Chondrocyte (in vitro differentiated cells): ENCODE results near the gene WARS2. TPM values are rescaled to one million over a fixed set of nuclear protein-coding genes. Genes with fewer than 3 reads are reported as not detected.

Experiments
- DNase-seq: peaks from one replicate; pipeline ENCODE4 v3.0.0; 2021; ENCODE audit warnings: mixed read lengths, low spot score
- H3K27ac Mint-ChIP-seq: one replicate; pipeline ENCODE4 v1.8.0; 2021; ENCODE audit warnings: mild to moderate bottlenecking, moderate library complexity, mixed read lengths; ENCODE audit not compliant: unreplicated experiment
- H3K27me3 Mint-ChIP-seq: 2 replicates; pipeline ENCODE4 v1.8.0; 2021; ENCODE audit warnings: low read depth, mixed read lengths
- H3K36me3 Mint-ChIP-seq: 2 replicates; pipeline ENCODE4 v1.8.0; 2021; ENCODE audit warnings: low read depth, mixed read lengths
- H3K4me1 Mint-ChIP-seq: 2 replicates; pipeline ENCODE4 v1.8.0; 2021; ENCODE audit warnings: low read depth, mild to moderate bottlenecking, mixed read lengths
- H3K4me3 Mint-ChIP-seq: one replicate; pipeline ENCODE4 v1.8.0; 2021; ENCODE audit warnings: mild to moderate bottlenecking, moderate library complexity, mixed read lengths; ENCODE audit not compliant: unreplicated experiment
- H3K9me3 Mint-ChIP-seq: 2 replicates; pipeline ENCODE4 v1.8.0; 2021; ENCODE audit warnings: low read depth, mixed read lengths
- total RNA-seq: library from RNA; stranded (reverse); gene quantifications from 3 replicates; pipeline ENCODE4 v1.2.1, GENCODE V29; 2021
- TF ChIP-seq, protein P1 (sequence below): fragments of 200-600 bp; sonication (generic); IDR thresholded peaks from 2 replicates; pipeline ENCODE4 v1.5.0; 2021; ENCODE audit warnings: antibody characterized with exemption, mild to moderate bottlenecking, moderate library complexity

The WARS2 gene
- total RNA-seq, 1 donor from 2014 or later, result 9.4 TPM

DNA sequence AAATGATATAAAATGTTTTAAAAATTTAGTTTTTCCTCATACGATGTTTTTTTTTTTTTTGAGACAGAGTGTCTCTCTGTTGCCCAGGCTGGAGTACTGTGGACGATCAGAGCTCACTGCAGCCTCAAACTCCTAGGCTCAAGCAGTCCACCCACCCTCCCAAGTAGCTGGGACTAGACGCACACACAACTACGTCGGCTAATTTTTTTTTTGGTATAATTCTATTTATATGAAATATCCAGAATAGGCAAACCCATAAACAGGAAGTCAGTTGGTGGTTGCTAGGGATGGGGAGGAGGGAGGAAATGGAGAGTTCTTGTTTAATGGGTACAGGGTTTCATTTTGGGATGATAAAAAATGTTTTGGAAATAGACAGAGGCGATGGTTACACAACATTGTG, 56.5 kb downstream of the WARS2 start:
- TF ChIP-seq, protein P1, sequence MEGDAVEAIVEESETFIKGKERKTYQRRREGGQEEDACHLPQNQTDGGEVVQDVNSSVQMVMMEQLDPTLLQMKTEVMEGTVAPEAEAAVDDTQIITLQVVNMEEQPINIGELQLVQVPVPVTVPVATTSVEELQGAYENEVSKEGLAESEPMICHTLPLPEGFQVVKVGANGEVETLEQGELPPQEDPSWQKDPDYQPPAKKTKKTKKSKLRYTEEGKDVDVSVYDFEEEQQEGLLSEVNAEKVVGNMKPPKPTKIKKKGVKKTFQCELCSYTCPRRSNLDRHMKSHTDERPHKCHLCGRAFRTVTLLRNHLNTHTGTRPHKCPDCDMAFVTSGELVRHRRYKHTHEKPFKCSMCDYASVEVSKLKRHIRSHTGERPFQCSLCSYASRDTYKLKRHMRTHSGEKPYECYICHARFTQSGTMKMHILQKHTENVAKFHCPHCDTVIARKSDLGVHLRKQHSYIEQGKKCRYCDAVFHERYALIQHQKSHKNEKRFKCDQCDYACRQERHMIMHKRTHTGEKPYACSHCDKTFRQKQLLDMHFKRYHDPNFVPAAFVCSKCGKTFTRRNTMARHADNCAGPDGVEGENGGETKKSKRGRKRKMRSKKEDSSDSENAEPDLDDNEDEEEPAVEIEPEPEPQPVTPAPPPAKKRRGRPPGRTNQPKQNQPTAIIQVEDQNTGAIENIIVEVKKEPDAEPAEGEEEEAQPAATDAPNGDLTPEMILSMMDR, result no peak
- peaks cover 76% of the 10 kb centered on the region for H3K4me1 Mint-ChIP-seq
- DNase-seq, result no peak
- no peak overlapping the region for H3K27ac Mint-ChIP-seq
- H3K36me3 Mint-ChIP-seq, result no peaks in the 10 kb centered on the region
- no peak overlapping the region for H3K4me3 Mint-ChIP-seq
- H3K27me3 Mint-ChIP-seq, result no peaks in the 10 kb centered on the region
- H3K9me3 Mint-ChIP-seq, result no peaks in the 10 kb centered on the region

DNA sequence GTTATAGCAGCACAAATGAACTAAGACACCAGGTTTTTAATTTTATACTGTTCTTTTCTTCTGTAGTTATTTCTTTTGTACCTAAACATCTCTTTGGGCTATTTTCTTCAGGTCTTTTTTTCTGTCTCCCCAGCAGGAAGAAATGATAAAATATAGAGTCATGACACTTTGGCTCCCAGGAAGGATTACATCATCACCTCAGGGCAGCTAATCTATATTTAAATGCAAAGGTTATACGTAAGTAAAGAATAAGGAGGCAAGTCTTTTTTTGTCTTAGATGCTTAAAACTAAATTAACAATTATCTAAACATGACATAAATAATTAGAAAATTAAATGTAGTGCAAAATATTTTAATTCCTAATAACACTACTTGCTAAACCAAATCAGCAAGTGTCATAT, 57.0 kb downstream of the WARS2 start:
- H3K27ac Mint-ChIP-seq, result no peak overlapping the region
- TF ChIP-seq, protein P1, result no peak
- H3K9me3 Mint-ChIP-seq, result no peaks in the 10 kb centered on the region
- H3K4me1 Mint-ChIP-seq, result peaks cover 73% of the 10 kb centered on the region
- no peak for DNase-seq
- no peaks in the 10 kb centered on the region for H3K36me3 Mint-ChIP-seq
- no peak overlapping the region for H3K4me3 Mint-ChIP-seq
- no peaks in the 10 kb centered on the region for H3K27me3 Mint-ChIP-seq

DNA sequence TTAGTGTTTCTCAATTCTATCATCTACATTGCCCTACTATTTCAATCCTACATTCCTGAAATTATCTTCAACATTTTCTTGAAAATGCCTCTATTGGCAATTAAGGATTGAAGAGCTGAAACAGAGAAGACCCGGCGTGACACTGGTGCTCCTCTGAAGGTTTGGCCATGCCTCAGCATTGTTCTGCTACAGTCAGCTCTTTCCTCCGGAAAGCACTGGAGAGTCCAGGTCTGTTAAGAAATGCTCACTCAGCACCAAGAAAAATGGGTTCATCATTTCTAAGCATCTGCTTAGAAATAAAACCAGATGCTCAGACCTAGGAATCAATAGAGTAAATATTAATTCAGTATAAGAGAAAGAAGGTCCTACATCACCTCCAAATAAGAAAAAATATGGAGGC, 58.8 kb downstream of the WARS2 start:
- DNase-seq, result no peak
- Mint-ChIP-seq H3K27ac (peak overlapping the region; percentile 60), H3K9me3 (no peaks in the 10 kb centered on the region), H3K4me3 (no peak overlapping the region), H3K27me3 (no peaks in the 10 kb centered on the region), H3K36me3 (no peaks in the 10 kb centered on the region), H3K4me1 (peaks cover 60% of the 10 kb centered on the region)
- TF ChIP-seq, protein P1, result no peak

DNA sequence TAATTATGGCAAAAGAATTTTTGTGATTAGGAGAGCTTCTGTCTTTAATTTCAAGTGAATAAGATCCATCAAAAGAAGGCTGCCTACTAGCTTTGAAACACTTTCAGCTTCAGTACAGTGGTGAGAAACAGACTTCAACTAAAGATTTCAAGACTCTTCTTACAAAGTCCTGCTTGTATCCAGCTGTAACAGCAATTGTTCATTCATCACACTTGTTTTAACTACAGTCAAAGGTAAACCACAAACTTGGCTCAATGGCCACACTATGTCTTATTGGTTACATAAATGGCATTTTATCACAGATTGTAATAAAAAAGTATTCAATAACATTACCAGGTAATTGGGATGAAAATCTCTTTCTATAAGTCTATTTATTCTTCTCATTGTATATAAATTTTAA, 59.2 kb downstream of the WARS2 start:
- H3K36me3 Mint-ChIP-seq, result no peaks in the 10 kb centered on the region
- DNase-seq, result no peak
- TF ChIP-seq, protein P1, result no peak
- H3K27ac Mint-ChIP-seq, result peak overlapping the region; percentile 94
- H3K27me3 Mint-ChIP-seq, result no peaks in the 10 kb centered on the region
- H3K9me3 Mint-ChIP-seq, result no peaks in the 10 kb centered on the region
- no peak overlapping the region for H3K4me3 Mint-ChIP-seq
- peaks cover 59% of the 10 kb centered on the region for H3K4me1 Mint-ChIP-seq

DNA sequence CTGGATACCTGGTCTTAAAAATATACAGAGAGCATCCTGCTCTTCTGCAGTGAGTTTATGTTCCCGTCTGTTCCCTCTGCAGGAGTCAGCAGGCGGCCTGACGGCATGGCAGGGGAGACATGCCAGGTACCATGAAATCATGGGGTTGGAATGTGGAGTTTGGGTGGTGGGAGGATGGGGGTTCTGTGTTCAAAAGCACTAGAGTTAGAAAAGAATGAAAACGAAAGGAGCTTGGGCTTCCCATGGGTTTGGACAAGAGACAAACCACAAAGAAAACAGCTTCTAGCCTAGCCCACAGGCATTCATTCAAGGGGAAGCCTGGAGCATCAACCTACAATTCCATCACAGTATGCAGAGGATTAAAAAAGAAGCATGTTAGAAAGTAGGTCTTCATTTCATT, 59.9 kb downstream of the WARS2 start:
- DNase-seq, result no peak
- TF ChIP-seq, protein P1, result no peak
- Mint-ChIP-seq H3K27ac (peak overlapping the region; percentile 94), H3K36me3 (no peaks in the 10 kb centered on the region), H3K27me3 (no peaks in the 10 kb centered on the region), H3K9me3 (no peaks in the 10 kb centered on the region), H3K4me3 (peak overlapping the region; percentile 63), H3K4me1 (peaks cover 63% of the 10 kb centered on the region)
